ENCODE data around the gene HSPA12B.

The HSPA12B gene

GRCh38 chr20:3798908-3799248 lies 66.4 kb downstream of the HSPA12B start:
- TF ChIP-seq CTCF (IDR thresholded peaks at IDR 0.05; ENCODE audit: low read depth, low read length), result no peak
- no peak overlapping the region for H3K4me3 ChIP-seq (ENCODE audit: low read depth, low read length)

- H3K4me3 ChIP-seq (ENCODE audit: low read depth, low read length), result no peak overlapping the region
These were observed 67.9 kb downstream of the HSPA12B start for GRCh38 chr20:3800256-3800877.

GRCh38 chr20:3800878-3801260 lies 68.4 kb downstream of the HSPA12B start:
- TF ChIP-seq CTCF (IDR thresholded peaks at IDR 0.05; ENCODE audit: low read depth, low read length), result no peak

More at GRCh38 chr20:3800256-3800877, 67.9 kb downstream of the HSPA12B start:
- TF ChIP-seq CTCF (IDR thresholded peaks at IDR 0.05; ENCODE audit: low read depth, low read length), result no peak

GRCh38 chr20:3801299-3801698 lies 68.8 kb downstream of the HSPA12B start:
- TF ChIP-seq CTCF (IDR thresholded peaks at IDR 0.05; ENCODE audit: low read depth, low read length), result no peak

More at GRCh38 chr20:3800878-3801260, 68.4 kb downstream of the HSPA12B start:
- H3K4me3 ChIP-seq (ENCODE audit: low read depth, low read length), result no peak overlapping the region

GRCh38 chr20:3801846-3802245 lies 69.4 kb downstream of the HSPA12B start:
- H3K4me3 ChIP-seq (ENCODE audit: low read depth, low read length), result no peak overlapping the region
- no peak for TF ChIP-seq CTCF (IDR thresholded peaks at IDR 0.05; ENCODE audit: low read depth, low read length)

More at GRCh38 chr20:3801299-3801698, 68.8 kb downstream of the HSPA12B start:
- no peak overlapping the region for H3K4me3 ChIP-seq (ENCODE audit: low read depth, low read length)

Data from WI38 (cell line).